ENCODE results near the gene BEND6.

- TF ChIP-seq CTCF (IDR thresholded peaks at IDR 0.05 in 8 of 11, conservative IDR thresholded peaks at IDR 0.05 in 3 of 11): no peak
- no peak for TF ChIP-seq POLR2A (IDR thresholded peaks at IDR 0.05)
Observed at GRCh38 chr6:57024321-57024720, 69.4 kb downstream of the BEND6 start.
